ELF-1 (cell line): ENCODE results near the gene COQ7.

Experiments used
- DNase-seq: peaks from one replicate; pipeline ENCODE4 v3.0.0-alpha.2; 2016; ENCODE audit warnings: low read depth, low spot score

COQ7 gene

GRCh38 chr16:19086322-19087199, 19.1 kb downstream of the COQ7 start:
- peak; percentile 96 for DNase-seq

GRCh38 chr16:19088341-19088916, 21.0 kb downstream of the COQ7 start:
- no peak for DNase-seq

GRCh38 chr16:19089410-19089955, 22.1 kb downstream of the COQ7 start:
- DNase-seq: no peak

GRCh38 chr16:19090916-19091315, 23.5 kb downstream of the COQ7 start:
- no peak for DNase-seq

- DNase-seq: no peak
Observed at GRCh38 chr16:19092653-19093410, 25.4 kb downstream of the COQ7 start.

GRCh38 chr16:19093631-19094541, 26.5 kb downstream of the COQ7 start:
- no peak for DNase-seq

- DNase-seq: no peak
Observed at GRCh38 chr16:19094542-19095365, 27.3 kb downstream of the COQ7 start.

GRCh38 chr16:19095654-19096053, 28.2 kb downstream of the COQ7 start:
- peak; percentile 90 for DNase-seq

GRCh38 chr16:19098173-19098572, 30.8 kb downstream of the COQ7 start:
- DNase-seq: no peak

- no peak for DNase-seq
Observed at GRCh38 chr16:19102187-19102872, 34.9 kb downstream of the COQ7 start.

- no peak for DNase-seq
Observed at GRCh38 chr16:19104607-19105006, 37.2 kb downstream of the COQ7 start.

- DNase-seq: no peak
Observed at GRCh38 chr16:19105131-19105530, 37.7 kb downstream of the COQ7 start.

- DNase-seq: no peak
Observed at GRCh38 chr16:19105891-19106624, 38.6 kb downstream of the COQ7 start.

- DNase-seq: no peak
Observed at GRCh38 chr16:19106625-19107020, 39.2 kb downstream of the COQ7 start.

- DNase-seq: no peak
Observed at GRCh38 chr16:19108409-19109287, 41.2 kb downstream of the COQ7 start.

GRCh38 chr16:19109288-19109664, 41.9 kb downstream of the COQ7 start:
- DNase-seq: no peak

GRCh38 chr16:19110537-19111360, 43.3 kb downstream of the COQ7 start:
- DNase-seq: no peak
